Hematopoietic multipotent progenitor cell treated with erythropoietin and hydrocortisone succinate and interleukin-3 and kit ligand, for 17 days (in vitro differentiated cells): ENCODE results near the gene LDHB.
"Not testable (repeated sequence)": the region's sequence is repeated elsewhere in the genome, so short reads cannot be mapped to it uniquely, and the experiment has no call there.

ENCODE experiments used
- DNase-seq: peaks from one replicate; pipeline ENCODE4 v3.0.0-alpha.2; 2015; ENCODE audit warnings: low spot score

Gene LDHB

GRCh38 chr12:21661396-21662093 is 3.9 kb upstream of the LDHB start:
- not testable (repeated sequence) for DNase-seq

GRCh38 chr12:21659383-21659782 is 1.7 kb upstream of the LDHB start:
- no peak for DNase-seq

GRCh38 chr12:21656905-21657325 is 727 bp downstream of the LDHB start:
- no peak for DNase-seq

- no peak for DNase-seq
These were observed 2.1 kb downstream of the LDHB start for GRCh38 chr12:21655591-21655990.

GRCh38 chr12:21651821-21652220 is 5.8 kb downstream of the LDHB start:
- no peak for DNase-seq

- DNase-seq: no peak
These were observed 6.6 kb downstream of the LDHB start for GRCh38 chr12:21650997-21651396.

- DNase-seq: no peak
These were observed 8.6 kb downstream of the LDHB start for GRCh38 chr12:21649034-21649433.

GRCh38 chr12:21648378-21648777 is 9.3 kb downstream of the LDHB start:
- DNase-seq: no peak

DNA sequence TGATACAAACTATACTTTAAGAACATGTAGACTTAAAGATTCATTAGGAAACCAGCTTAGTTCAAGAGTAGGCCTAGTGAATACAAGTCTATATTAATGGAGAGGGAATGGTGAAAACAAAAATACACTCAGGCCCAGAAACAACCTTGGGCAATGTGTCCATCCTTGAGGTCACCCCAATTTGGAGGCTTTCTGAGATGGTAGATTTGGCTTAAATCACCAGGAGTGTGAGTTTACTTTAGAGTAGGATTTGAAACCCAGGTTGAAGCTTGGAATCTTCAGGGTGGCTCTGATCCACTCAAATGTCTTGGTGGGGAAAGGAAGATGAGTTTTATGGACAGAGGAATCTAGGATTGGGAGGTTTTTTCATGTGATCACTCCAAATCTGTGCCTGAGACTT is 10.5 kb downstream of the LDHB start:
- no peak for DNase-seq

DNA sequence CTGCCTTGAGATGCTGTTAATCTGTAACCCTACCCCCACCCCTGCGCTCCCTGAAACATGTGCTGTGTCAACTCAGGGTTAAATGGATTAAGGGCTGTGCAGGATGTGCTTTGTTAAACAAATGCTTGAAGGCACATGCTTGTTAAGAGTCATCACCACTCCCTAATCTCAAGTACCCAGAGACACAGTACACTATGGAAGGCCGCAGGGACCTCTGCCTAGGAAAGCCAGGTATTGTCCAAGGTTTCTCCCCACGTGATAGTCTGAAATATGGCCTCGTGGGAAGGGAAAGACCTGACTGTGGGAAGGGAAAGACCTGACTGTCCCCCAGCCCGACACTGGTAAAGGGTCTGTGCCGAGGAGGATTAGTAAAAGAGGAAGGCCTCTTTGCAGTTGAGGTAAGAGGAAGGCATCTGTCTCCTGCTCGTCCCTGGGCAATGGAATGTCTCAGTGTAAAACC is 12.6 kb downstream of the LDHB start:
- not testable (repeated sequence) for DNase-seq

- DNase-seq: no peak
These were observed 13.1 kb downstream of the LDHB start for GRCh38 chr12:21644516-21644915.

- DNase-seq: no peak
These were observed 13.9 kb downstream of the LDHB start for GRCh38 chr12:21643758-21644157.

DNA sequence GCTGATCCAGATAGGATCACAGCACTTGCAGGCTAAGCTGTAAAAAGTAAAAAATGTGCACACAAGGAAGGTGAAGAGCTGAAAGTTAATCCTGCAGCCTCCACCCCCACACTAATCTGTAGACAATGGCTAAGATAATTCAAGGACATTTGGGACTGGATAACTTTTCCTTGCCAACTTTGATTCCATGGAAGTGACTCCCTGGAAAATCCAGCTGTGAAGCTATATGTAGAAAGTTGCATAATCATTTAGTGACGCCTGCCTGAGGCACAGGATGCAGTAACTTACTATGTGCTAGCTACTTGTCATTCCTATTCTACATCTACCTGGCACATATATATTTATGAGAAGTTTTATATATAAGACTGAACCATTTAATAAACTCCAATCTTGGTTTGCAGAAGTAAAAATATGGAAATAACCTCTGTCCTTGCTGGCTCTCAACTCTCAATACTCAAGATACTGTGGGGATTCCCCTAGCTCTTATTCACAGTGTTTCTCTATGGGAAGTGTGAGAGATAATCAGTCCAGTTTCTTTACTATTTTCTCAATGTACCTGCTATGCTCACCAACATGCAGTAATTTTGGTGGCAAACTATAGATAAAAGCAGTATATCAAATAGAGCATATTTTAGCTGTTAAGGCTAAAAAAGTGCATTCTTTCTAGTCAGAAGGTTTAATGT is 14.8 kb downstream of the LDHB start:
- DNase-seq: no peak

DNA sequence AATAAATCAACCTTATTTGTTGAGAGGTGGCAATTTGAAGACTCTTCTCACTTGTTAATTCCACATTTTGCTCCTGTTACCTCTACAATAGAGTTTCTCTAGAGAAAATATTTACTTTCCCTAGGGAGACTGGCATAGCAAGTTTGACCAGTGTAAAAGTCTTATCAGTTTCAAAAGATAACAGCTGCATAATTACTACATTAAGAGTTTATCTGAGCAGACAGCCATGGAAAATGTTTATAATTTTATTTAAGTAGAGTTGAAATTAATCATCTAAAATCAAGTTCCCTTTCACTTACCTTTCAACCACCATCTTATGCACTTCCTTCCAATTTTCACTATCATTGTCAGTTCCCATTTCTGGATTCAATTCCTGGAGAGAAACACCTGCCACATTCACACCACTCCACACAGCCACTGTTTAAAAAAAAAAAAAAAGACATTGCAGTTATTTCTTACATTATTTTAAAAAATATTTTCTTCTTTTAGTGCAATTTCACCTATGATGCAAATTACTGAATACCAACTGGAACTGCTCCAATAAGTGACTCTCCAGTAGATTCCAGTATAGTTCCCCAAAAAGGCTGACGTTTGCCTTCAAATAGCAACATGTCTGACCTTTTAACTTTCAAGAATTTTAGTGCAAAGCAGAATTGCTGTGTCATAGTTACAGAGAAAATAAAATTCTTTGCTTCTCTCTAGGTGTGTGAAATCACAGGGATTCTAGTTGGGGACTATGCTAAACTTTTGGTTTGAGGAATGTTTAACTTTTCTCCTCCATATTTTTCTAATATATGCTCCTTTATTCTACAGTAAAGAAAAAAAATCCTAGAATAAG is 19.4 kb downstream of the LDHB start:
- peak; percentile 16 for DNase-seq

GRCh38 chr12:21634245-21634644 is 23.4 kb downstream of the LDHB start:
- no peak for DNase-seq

DNA sequence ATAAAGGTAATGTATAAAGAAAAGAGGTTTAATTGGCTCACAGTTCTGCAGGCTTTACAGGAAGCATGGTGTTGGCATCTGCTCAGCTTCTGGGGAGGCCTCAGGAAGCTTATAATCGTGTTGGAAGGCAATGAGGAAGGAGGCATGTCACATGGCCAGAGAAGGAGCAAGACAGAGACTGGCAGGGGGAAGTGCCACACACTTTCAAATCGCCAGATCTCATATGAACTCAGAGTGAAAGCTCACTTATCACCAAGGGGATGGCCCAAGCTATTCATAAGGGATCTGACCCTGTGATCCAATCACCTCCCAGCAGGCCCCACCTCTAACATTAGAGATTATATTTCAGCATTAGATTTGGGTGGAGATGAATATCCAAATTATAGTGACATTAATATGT is 26.3 kb downstream of the LDHB start:
- DNase-seq: no peak

DNA sequence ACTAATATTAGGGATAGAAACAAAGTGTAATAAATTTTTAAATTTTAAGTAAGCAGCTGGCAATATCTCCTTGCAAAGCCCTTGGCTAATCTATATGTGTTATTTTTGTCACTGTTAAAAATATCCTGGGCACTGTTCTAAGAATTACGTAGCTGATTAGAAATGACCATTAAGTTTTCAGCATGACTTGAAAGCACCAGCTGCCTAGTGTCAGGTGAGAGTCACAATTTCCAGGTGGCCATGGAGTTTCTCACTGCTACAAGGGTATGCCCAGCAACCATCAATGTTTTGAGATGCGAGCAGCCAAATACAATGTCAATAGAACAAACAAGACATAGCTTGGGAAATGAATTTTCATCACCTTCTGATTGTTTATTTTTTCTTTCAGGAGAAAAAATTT is 29.7 kb downstream of the LDHB start:
- no peak for DNase-seq

GRCh38 chr12:21618566-21618965 is 39.1 kb downstream of the LDHB start:
- DNase-seq: no peak

DNA sequence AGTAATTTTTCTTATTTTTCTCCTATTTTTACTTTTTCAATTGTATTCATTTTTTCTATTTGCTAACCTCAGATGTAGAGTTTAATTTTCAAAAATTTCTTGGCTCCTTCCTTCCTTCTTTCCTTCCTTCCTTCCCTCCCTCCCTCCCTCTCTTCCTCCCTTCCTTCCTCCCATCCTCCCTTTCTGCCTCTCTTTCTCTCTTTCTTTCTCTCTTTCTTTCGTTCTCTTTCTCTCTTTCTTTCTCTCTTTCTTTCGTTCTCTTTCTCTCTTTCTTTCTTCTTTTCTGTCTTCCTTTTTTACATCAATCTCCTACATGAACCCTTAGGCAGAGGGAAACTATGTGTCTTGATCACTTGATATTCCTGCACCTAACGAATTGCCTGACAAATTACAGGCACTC is 40.6 kb downstream of the LDHB start:
- no peak for DNase-seq

DNA sequence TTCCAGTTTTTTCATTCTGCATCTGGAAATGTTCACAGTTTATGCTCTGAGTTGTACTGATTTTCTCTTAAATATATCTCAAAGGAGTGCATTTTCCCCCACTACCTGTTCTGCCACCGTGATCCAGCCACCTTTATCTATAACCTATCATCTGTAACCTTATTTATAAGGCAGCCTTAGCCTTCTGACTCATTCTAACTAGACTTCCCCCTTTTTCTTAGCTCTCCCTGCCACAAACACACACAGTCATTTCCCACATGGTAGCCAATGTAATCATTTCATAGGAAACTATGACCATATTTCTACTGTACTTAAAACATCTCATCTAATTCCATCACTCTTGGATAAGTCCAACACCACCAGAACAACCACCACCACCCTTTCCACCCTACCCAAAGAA is 42.2 kb downstream of the LDHB start:
- no peak for DNase-seq

GRCh38 chr12:21614506-21614905 is 43.1 kb downstream of the LDHB start:
- no peak for DNase-seq

- no peak for DNase-seq
These were observed 43.7 kb downstream of the LDHB start for GRCh38 chr12:21613931-21614330.

DNA sequence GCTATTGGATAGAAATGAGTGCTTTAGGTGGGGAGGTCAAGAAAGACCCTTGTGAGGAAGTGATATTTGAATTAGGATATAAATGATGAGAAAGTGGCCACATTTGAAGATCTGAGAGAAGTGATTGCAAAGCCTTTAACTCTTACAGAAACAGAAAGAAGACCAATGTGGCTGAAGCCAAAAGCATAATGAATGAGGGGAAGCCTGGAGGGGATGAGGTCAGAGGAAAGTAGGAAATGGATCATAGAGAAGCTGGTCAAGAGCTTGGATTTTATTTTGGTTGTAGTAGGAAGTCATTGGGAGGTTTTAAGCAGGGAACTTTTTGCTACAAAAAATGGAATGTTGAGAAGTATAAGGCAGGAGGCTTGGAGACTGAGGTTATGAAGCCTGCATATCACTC is 49.4 kb downstream of the LDHB start:
- no peak for DNase-seq
